ENCODE data around the gene JMJD6. TPM values are rescaled to one million over a fixed set of nuclear protein-coding genes. Genes with fewer than 3 reads are reported as not detected.
A peak's percentile ranks its signal among the peaks of the same experiment; 100 is the strongest.
"Not testable (repeated sequence)": the region's sequence is repeated elsewhere in the genome, so short reads cannot be mapped to it uniquely, and the experiment has no call there.

The JMJD6 gene
- total RNA-seq, 3 donors from 2014 or later: 67.3 to 73.2 (median 68.7) TPM

DNA sequence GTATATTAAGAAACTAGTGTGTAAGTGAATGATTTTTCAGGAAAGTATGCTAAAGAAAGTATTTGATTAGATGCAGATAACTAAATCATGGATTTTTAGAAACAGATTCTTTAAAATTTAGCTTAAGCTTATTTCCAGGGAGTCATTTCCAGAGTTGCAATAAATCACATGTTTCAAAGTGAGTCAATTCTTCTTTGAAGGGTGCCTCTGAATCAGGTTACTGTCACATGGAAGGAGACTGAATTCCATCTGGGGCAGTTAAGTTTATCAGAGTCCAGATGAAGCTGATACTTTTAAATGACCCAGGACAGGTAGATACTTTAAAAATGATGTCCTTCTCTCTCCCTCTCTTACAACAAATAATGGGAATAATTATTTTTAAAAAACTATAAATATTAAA, 16.6 kb upstream of the JMJD6 start:
- Mint-ChIP-seq H3K36me3 (ENCODE audit: insufficient read depth) (peaks cover 31% of the 10 kb centered on the region), H3K9me3 (no peaks in the 10 kb centered on the region), H3K27me3 (ENCODE audit: low read depth) (no peaks in the 10 kb centered on the region), H3K4me1 (ENCODE audit: low read depth) (peaks cover 22% of the 10 kb centered on the region), H3K4me3 (no peak overlapping the region)
- DNase-seq: no peak
- no peak for ATAC-seq

DNA sequence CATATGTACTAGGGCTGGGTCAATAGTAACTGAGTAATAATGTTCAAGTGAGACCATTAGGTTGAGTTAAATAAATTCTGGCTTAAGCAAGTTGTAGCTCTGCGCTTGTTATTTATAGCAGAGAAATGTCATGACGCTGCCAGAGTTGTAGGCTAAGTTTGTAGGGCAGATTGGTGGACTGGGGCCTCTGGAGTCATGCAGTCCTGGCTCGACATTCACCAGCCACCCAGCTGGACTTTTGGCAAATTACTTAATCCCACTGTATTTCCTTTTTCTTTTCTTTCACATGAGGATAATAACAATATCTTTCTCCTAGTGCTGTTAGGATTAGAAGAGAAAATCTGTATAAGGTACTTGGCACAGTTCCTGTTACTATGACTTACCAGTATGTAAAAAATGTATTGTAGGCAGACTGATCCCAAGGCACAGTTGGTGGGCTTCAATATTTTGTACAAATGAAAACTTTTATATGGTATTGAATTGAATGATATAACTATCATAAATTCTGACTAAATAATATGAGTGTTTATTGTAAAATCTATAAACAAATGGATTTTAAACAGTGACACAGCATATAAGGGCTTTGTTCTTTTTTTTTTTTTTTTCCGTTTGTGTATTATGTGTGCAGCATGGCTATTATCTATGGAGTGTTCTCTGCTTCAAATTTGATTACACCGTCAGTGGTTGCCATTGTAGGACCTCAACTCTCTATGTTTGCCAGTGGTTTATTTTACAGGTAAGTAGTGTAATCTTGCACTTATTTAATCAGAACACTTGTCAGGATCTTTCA, 14.1 kb upstream of the JMJD6 start:
- no peaks in the 10 kb centered on the region for H3K27me3 Mint-ChIP-seq (ENCODE audit: low read depth)
- no peaks in the 10 kb centered on the region for H3K9me3 Mint-ChIP-seq
- H3K36me3 Mint-ChIP-seq (ENCODE audit: insufficient read depth): peaks cover 29% of the 10 kb centered on the region
- H3K4me3 Mint-ChIP-seq: no peak overlapping the region
- H3K4me1 Mint-ChIP-seq (ENCODE audit: low read depth): peaks cover 19% of the 10 kb centered on the region
- no peak for ATAC-seq
- DNase-seq: no peak

GRCh38 chr17:76739568-76740115, 13.2 kb upstream of the JMJD6 start:
- not testable (repeated sequence) for ATAC-seq; H3K4me3 Mint-ChIP-seq; H3K27me3 Mint-ChIP-seq (ENCODE audit: low read depth); H3K9me3 Mint-ChIP-seq; DNase-seq
- H3K36me3 Mint-ChIP-seq (ENCODE audit: insufficient read depth): peaks cover 30% of the 10 kb centered on the region
- peaks cover 19% of the 10 kb centered on the region for H3K4me1 Mint-ChIP-seq (ENCODE audit: low read depth)

DNA sequence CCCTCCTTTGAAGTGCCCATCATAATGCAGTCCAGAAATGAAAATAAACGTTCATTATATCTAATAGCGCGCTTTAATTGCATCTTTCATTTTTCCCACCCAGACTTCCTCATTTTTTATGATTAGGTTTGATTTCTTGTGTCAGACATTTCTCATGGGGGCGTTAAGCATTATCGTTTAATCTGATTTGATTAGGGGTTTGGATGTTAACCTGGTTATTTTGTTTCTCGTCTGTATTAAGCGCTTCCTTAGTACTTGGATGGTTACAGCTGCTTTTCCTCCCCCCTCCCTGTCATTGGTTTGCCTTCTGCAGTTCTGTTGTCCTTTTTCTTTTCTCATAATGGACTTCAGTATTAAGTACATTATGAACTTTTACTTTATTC, 12.1 kb upstream of the JMJD6 start:
- ATAC-seq: no peak
- Mint-ChIP-seq H3K4me1 (ENCODE audit: low read depth) (peaks cover 29% of the 10 kb centered on the region), H3K36me3 (ENCODE audit: insufficient read depth) (peaks cover 34% of the 10 kb centered on the region), H3K4me3 (peak overlapping the region; percentile 88), H3K27me3 (ENCODE audit: low read depth) (no peaks in the 10 kb centered on the region), H3K9me3 (no peaks in the 10 kb centered on the region)
- DNase-seq: no peak

DNA sequence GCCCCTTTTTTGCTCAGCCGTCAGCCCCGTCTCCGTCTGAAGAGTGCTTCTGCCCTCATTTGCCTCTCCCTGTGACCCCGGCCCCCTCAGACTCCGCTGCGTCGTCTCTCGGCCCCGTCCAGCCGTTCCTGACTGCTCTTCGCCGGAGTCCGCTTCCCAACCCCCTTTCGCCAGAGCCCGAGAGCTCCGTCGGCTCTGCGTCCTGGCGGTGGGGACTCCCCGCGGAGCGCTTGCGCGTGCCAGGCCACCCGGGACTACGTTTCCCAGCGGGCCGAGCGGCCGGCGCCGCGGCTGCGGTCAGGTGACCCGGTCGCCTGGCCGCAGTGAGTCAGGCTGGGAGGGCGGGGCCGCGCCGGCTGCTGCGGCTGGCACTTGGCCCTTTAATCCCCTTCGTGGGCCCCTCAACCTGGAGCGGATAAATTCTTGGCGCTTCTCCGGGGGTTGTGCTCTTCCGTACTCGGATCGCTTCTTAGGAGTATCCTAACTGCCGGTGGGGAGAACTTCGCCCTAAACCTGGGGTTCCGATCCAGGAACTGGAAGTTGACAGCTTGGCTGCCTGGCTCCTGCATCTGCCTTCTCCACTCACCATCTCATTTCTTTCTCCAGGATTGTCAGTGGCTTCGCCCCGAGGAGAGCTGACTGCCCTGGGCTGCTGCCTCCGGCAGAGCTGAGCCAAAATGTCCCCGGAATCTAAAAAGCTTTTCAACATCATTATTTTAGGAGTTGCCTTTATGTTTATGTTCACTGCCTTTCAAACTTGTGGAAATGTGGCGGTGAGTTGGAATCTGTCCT, 11.5 kb upstream of the JMJD6 start, which contains the start of gene MFSD11:
MFSD11 (plus strand) TSS at position 444 of the 792 bp plus-strand sequence; CDS start at position 678, 234 bp downstream.
- Mint-ChIP-seq H3K27me3 (ENCODE audit: low read depth) (no peaks in the 10 kb centered on the region), H3K36me3 (ENCODE audit: insufficient read depth) (peaks cover 40% of the 10 kb centered on the region), H3K9me3 (no peaks in the 10 kb centered on the region), H3K4me1 (ENCODE audit: low read depth) (peaks cover 34% of the 10 kb centered on the region), H3K4me3 (peak within 1 kb of the TSS; percentile 88)
- peak; percentile 88 for DNase-seq
- peak; percentile 72 for ATAC-seq

DNA sequence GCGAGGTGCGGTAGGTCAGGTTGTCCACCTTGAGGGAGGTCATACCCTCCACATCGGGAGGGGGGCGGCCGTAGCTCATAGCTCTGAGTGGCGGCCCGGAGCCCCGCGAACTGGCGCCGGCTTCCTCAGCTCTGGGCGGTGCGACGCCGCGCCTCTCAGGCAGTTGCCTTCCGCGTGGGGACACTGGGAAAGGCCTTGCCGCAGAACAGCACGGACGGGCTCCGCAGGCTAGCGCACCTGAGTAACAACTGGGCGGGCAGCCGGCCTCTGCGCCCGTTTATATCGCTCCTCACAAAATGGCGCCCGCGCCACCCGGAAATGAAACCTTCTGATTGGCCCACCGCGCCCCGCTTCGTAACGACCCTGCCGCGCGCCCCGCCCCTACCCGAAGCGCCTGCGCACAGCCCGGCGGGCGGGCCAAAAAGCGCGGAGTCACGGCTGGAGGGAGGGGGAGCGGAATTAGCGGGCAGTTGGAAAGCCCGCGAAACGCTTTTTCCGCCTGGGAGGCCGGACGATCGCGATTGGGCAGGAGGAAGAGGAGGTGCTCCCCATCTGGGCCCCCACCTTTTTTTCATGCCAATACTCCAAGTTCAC, 10.8 kb upstream of the JMJD6 start, which contains the start of gene SRSF2:
SRSF2 (minus strand) TSS at position 250 of the 594 bp plus-strand sequence; CDS start at position 79, 171 bp downstream.
- Mint-ChIP-seq H3K9me3 (no peaks in the 10 kb centered on the region), H3K36me3 (ENCODE audit: insufficient read depth) (peaks cover 43% of the 10 kb centered on the region), H3K4me1 (ENCODE audit: low read depth) (peaks cover 38% of the 10 kb centered on the region), H3K27me3 (ENCODE audit: low read depth) (no peaks in the 10 kb centered on the region), H3K4me3 (peak within 1 kb of the TSS; percentile 90)
- peak; percentile 98 for DNase-seq
- peak; percentile 72 to 74 for ATAC-seq

- peaks cover 42% of the 10 kb centered on the region for H3K4me1 Mint-ChIP-seq (ENCODE audit: low read depth)
- peak; percentile 64 for DNase-seq
- peak overlapping the region; percentile 90 for H3K4me3 Mint-ChIP-seq
- no peaks in the 10 kb centered on the region for H3K9me3 Mint-ChIP-seq
- H3K36me3 Mint-ChIP-seq (ENCODE audit: insufficient read depth): peaks cover 42% of the 10 kb centered on the region
- H3K27me3 Mint-ChIP-seq (ENCODE audit: low read depth): no peaks in the 10 kb centered on the region
- peak; percentile 7 to 8 for ATAC-seq
Observed at GRCh38 chr17:76736349-76737081, 10.1 kb upstream of the JMJD6 start.

DNA sequence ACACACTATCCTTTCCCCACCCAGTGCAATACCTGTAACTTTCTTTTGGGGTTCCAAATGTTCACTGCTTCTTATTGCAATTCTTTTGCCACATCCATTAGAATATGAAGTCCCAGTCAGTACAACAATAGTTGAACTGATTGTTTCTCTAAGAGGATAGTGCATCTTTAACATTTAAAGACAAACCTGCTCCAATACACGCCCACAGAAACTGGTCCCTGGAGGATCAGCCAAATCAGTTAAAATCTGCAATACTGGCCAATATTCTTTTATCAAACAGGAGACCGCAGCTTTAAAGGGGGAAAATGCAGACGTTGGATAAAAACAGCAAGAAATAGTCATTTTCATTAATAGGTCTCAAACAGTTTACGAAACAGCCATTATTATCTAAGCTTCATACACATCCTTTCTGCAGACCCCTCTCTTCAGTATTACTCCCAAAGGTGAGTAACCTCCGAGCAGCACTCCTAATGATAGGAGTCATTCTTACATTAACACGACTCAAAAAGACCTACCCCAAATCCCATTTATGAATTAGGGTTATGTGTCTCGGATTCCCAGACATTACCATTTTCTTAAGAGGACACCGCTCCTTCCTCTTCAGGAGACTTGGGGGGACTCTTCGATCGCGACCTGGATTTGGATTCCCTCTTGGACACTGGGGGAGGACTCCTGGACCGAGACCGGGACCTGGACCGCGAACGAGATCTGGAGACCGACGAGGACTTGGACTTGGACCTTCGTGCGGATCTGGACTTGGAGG, 9.4 kb upstream of the JMJD6 start:
- Mint-ChIP-seq H3K27me3 (ENCODE audit: low read depth) (no peaks in the 10 kb centered on the region), H3K4me1 (ENCODE audit: low read depth) (peaks cover 44% of the 10 kb centered on the region)

DNA sequence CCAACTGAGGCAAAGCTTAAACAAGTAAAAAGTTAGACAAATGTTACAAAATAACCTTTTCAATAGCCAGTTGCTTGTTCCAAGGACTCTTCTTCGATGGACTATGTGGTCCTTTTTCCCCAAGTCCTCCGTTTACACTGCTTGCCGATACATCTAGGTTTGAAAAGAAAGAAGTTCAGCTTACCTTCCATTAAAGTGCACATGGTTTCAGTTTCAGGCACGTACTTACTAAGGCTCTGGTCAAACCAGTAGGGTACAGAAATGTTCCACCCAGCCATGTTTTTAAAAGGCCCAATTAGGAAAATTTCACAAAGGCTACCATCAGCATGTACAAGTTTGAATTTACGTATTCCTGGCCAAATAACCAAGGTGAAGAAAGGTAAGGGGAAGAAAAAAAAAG, 8.6 kb upstream of the JMJD6 start:
- no peaks in the 10 kb centered on the region for H3K9me3 Mint-ChIP-seq
- H3K4me3 Mint-ChIP-seq: peak overlapping the region; percentile 90
- DNase-seq: no peak
- no peaks in the 10 kb centered on the region for H3K27me3 Mint-ChIP-seq (ENCODE audit: low read depth)
- H3K36me3 Mint-ChIP-seq (ENCODE audit: insufficient read depth): peaks cover 46% of the 10 kb centered on the region
- ATAC-seq: no peak
- H3K4me1 Mint-ChIP-seq (ENCODE audit: low read depth): peaks cover 45% of the 10 kb centered on the region

More for the DNA sequence above, 9.4 kb upstream of the JMJD6 start:
- H3K9me3 Mint-ChIP-seq: no peaks in the 10 kb centered on the region
- no peak for ATAC-seq
- H3K36me3 Mint-ChIP-seq (ENCODE audit: insufficient read depth): peaks cover 46% of the 10 kb centered on the region
- no peak for DNase-seq
- peak overlapping the region; percentile 90 for H3K4me3 Mint-ChIP-seq

GRCh38 chr17:76734080-76734840, 7.9 kb upstream of the JMJD6 start:
- H3K4me3 Mint-ChIP-seq: peak overlapping the region; percentile 90
- H3K36me3 Mint-ChIP-seq (ENCODE audit: insufficient read depth): peaks cover 47% of the 10 kb centered on the region
- H3K9me3 Mint-ChIP-seq: no peaks in the 10 kb centered on the region
- ATAC-seq: no peak
- no peaks in the 10 kb centered on the region for H3K27me3 Mint-ChIP-seq (ENCODE audit: low read depth)
- DNase-seq: no peak
- peaks cover 49% of the 10 kb centered on the region for H3K4me1 Mint-ChIP-seq (ENCODE audit: low read depth)

DNA sequence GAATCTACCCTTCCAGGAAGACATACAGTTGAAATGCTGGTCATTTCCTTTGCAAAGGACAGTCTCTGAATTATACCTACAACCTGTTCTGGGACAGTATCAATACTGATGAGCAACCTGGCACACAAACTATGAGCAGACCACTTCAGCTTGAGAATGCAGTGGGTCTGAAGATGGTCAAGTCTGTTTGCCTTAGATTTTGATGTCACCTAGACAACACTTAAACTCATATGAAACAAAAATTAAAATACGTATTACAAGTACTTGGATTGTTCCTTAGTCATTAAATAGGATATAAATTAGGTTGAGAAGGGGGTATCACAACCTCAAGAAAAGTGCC, 7.2 kb upstream of the JMJD6 start:
- Mint-ChIP-seq H3K36me3 (ENCODE audit: insufficient read depth) (peaks cover 48% of the 10 kb centered on the region), H3K4me3 (peak overlapping the region; percentile 90), H3K9me3 (no peaks in the 10 kb centered on the region), H3K4me1 (ENCODE audit: low read depth) (peaks cover 49% of the 10 kb centered on the region), H3K27me3 (ENCODE audit: low read depth) (no peaks in the 10 kb centered on the region)
- DNase-seq (no peak), ATAC-seq (no peak)

GRCh38 chr17:76732734-76733617, 6.6 kb upstream of the JMJD6 start:
- Mint-ChIP-seq H3K27me3 (ENCODE audit: low read depth) (no peaks in the 10 kb centered on the region), H3K36me3 (ENCODE audit: insufficient read depth) (peaks cover 48% of the 10 kb centered on the region), H3K9me3 (no peaks in the 10 kb centered on the region), H3K4me3 (peak overlapping the region; percentile 90), H3K4me1 (ENCODE audit: low read depth) (peaks cover 47% of the 10 kb centered on the region)
- DNase-seq: no peak
- no peak for ATAC-seq
